GM19328 (cell line): ENCODE data around the gene BEST4.
"Not testable (repeated sequence)": the region's sequence is repeated elsewhere in the genome, so short reads cannot be mapped to it uniquely, and the experiment has no call there.

Experiments
- ATAC-seq: cut with Tn5 transposase; IDR thresholded peaks from one replicate; pipeline ENCODE4 v1.9.1; 2021; ENCODE audit warnings: mild to moderate bottlenecking, moderate library complexity; ENCODE audit not compliant: unreplicated experiment

Gene BEST4

DNA sequence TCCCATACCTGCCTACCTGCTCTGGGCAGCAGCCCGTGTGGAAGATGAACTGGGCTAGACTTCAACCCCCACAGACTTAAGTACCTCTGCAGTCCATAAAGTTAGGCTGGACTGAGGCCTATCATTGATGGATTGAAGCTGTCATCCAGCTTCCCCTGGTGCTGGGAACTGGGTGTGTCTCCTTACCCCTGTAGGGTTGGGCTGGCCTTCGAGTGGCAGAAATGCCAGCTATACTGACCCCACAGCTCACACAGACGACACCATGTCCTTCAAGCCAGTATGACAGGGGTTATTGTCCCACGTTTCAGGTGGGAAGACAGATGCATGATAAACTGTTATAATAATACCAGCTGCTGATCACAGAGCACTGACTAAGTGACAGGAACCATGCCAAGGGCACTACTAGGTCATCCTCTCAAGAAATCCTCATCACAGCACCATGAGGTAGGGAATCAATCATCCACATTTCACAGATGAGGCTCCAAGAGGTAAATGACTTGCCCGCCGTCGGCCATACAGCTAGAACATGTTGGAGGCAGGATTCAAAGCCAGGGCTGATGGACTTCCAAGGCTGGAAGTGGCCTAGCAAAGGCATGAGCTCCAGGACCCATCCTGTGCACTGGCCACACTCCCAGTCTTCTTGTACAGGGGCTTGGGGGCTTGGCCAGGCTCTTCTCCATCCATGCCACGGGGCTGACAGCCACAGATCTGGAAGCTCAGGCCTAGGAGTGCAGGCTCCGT, at the start of gene BEST4:
BEST4 (minus strand) TSS at position 51 of the 741 bp plus-strand sequence. CDS start 465 bp downstream, outside the sequence.
- no peak for ATAC-seq

DNA sequence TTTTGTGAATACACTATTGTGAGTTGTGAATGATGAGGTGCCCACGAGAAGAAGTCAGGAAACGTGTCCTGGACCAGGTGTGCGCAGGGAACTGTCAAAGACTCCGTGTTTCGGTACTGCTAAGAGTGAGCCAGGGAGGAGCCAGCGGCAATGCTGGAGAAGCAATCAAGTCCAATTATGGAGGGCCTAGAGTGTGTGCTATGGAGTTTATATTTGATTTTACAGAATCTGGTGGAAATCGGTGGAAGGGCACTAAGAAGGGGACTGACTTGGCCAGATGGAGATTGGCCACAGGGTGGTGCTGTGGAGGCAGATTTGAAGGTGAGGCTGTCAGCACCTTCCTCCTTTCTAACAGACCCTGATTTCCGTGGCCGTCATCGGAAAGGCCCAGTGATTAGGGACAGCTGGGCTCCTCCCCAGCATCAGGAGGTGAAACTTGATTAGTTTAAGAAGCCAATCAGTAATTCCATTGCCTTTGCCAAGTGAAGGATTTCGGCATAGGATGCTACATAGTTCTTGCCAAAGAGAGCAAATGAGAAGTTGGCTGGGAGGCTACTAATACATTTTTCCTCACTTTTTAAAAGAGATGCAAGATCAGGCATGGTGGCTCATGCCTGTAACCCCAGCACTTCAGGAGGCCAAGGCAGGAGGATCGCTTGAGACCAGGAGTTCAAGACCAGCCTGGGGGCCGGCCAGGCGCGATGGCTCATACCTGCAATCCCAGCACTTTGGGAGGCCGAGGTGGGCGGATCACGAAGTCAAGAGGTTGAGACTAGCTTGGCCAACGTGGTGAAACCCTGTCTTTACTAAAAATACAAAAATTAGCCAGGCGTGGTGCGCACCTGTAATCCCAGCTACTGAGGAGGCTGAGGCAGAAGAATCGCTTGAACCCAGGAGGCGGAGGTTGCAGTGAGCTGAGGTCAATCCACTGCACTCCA, 48.0 kb upstream of the BEST4 start:
- ATAC-seq, result peak; percentile 57

DNA sequence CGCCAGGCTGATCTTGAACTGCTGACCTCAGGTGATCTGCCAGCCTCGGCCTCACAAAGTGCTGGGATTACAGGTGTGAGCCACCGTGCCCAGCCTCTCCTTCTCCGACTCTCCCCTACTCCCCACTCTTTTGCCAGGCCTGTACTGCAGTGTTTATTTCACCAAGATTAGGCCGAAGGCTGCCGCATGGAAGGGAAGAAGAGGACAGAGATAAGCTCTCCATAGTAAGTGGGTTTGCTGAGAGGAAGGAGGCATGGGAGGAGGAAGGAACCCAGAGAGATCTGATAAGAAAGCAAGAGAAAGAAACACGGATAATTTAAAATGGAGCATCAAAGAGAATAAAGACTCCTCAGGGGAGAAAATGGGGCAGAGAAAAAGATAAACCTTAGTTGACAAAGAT, 46.4 kb upstream of the BEST4 start:
- no peak for ATAC-seq

DNA sequence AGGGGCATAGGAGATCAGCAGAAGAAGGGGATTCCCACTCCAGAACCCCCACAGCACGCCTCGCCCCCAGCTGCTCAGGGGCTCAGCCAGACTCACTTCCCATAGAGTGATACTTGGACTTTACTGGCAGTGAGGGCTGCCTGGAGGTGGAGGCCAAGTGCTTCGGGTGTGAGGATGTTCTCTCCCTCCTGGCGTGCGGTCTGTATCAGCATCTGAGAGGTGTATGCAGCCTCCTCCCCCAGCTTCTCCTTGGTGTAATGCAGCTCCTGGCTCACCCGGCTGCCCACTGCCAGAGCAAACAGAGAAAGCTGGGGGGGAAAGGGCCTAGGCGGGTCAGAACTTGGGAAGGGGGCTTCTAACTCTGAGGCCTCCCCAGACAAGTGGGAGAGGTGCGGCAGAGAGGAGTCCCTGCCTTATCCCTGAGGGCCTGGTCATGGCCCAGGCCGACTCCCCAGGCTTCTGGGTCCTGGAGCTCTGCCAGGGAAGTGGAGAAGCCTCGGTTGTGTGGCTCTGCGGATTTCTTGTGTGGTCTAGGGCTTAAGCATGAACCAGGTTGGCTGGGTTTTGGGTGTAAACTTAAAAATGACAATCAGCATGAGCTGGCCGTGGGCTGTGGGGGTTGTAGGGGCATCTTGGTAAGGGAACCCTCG, 44.2 kb upstream of the BEST4 start:
- ATAC-seq, result no peak

DNA sequence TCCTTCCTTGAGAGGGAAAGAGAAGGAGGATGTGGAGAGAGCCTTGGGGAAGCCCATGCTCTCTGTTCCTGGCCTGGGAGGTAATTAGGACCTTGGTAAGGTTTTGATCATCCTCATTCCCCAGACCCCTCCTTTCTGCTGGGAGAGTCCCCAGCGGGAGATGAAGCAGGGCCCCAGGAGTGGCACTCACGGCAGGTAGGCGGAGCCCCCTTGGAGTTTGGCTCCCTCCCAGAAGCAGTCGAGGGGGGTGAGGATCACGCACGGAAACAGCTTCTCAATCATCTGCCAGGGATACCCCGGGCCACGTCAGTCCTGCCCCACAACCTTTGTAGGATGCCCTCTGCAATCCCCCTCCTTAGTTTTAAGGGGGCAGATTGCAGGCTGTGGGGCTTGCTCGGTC, 43.5 kb upstream of the BEST4 start:
- no peak for ATAC-seq

DNA sequence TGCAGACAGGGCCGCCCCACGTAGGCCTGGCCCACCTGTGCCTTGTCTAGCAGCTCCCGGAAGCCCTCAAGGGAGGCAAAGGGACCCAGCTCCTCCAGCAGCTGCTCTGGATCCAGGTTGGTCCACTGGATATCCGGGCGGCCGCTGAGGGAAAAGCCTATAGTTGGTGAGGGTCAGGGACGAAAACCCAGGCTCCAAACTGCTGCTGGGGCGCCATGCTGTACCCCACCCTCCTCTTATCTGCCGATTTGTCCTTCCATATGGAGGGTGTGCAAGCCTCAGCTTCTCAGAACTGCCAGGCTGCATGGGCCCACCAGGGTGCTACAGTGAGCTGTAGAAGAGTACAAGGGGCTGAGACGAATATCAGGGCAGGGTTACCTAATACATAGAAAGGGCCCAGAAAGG, 42.9 kb upstream of the BEST4 start:
- no peak for ATAC-seq

DNA sequence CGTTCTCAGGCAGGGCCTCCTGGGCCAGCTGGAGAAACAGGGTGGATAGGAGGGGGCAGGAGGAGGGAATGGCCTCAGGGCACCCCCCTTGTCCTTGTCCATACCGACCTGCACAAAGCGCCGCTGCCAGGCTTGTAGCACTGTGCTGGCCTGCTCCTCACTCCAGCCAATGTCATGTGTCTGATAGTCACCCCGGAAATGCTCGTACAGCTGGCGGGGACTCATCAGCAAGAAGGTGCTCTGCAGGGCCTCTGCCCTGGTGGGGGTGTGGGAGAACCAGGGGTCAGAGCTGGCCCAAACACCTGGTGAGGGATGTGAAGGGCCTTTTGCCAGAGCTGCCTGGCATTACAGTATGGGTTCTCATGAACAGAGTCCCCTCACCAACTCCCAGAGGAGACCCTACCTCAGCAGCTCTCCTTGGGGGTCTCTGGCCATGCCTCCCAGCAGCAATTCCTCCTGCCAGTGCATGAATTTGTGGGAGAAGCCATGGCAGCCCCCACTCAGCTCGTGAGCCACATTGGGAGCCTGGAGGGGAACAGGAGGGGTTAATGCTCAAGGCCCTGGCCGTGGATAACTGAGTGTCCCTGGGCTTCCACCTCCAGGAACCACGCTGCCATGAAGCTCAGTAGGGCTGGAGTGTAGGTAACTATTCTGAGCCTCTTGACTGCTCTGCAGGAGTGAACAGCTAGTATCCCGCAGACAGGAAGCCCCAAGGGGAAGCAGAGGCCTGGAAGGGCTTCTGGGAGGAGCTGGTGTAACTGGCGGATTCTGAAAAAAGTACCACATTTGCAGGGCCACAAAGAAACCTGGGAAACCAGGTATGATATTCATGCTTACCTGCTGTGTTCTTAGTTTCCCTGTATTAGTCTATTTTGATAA, 41.8 kb upstream of the BEST4 start:
- no peak for ATAC-seq

DNA sequence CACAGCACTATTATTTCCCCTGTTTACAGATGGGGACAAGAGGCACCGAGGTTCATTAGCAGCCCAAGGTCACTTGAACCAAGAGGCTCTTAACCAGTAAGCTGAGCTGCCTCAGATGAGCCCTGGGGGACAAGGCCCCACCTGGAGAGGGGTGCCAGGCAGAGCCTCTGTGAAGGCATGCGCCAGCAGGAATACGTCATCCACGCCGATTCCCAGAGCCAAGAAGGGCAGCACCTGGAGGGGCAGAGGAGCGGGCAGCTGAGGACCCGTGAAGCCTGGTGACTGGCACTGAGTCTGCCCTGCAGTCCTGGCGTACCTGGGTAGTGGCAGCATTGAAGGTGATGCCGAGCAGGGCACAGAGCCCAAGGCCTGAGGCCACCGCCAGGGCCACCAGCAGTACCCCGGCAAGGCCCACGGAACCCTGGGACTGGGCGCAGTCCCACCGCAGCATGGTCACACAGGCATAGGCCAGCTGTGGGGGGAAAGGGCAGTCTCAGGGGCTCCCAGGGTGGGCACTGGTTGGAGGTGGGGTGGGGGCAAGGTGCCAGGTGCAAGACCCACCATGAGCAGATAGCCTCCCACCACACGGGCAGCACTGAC, 41.0 kb upstream of the BEST4 start:
- ATAC-seq, result no peak

DNA sequence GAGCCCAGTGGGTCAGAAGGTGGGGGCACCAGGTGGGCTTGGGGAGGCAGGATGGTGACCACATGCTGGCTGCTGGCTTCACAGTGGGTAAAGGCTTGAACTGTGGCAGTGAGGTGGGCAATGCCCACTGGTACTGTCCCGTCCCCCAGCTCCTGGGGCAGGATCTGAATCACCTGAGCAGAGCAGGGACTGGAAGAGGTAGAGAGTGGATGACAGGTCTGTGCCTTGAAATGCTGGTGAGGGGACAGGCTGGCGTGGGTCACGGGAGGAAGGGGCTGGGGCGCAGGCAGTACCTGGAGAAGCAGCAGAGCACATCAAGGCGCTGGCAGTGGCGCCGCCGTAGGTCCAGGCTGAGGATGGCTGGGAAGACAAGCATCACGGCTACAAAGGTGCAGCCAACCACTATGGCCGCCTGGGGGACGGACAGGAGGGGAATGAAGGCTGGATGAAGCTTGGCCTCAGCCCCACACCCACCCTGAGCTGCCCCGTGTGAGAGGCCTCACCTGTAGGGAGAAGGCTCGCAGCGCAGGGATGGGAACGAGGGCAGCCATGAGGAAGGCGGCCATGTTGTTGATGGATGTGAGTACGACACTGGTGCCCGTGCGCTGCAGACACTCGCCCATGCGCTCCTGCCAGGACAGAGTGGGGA, 40.2 kb upstream of the BEST4 start:
- ATAC-seq, result no peak

DNA sequence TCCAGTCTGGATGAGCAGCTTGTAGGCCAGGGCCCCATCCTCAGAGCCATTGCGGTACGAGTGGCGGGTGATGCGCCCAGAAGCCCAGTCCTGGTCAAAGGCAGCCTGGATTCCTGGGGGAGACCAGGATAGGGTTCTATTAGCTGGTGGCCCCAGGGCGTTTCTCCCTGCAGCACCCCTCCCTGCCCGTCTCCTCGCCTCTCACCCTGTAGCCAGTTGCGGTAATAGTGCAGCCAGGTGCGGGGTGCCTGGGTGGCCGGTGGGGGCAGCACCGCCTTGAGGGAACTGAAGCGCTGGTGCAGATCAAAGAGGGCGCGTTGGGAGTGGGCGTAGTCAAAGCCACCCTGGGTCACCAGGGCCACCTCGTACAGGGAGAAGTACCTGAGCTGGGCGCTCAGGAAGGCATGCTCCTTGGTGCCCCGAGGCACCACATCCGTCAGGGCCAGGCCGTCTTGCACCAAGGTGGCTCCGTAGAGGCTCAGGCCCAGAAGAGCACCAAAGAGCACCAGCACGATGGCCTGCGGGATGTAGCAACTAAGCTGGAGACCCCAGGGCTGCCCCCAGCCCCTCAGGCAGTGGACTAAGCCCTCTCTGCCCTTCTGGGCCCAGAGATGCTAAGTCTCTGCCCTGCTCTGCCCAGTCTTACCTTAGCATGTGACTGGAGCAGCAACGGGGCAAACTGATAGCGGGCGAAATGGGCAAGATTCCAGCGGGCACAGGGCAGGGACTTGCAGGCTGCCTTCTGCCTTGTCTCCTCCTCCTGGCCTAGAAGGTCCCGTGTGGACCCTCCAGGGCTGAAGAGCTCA, 39.4 kb upstream of the BEST4 start:
- ATAC-seq, result no peak

DNA sequence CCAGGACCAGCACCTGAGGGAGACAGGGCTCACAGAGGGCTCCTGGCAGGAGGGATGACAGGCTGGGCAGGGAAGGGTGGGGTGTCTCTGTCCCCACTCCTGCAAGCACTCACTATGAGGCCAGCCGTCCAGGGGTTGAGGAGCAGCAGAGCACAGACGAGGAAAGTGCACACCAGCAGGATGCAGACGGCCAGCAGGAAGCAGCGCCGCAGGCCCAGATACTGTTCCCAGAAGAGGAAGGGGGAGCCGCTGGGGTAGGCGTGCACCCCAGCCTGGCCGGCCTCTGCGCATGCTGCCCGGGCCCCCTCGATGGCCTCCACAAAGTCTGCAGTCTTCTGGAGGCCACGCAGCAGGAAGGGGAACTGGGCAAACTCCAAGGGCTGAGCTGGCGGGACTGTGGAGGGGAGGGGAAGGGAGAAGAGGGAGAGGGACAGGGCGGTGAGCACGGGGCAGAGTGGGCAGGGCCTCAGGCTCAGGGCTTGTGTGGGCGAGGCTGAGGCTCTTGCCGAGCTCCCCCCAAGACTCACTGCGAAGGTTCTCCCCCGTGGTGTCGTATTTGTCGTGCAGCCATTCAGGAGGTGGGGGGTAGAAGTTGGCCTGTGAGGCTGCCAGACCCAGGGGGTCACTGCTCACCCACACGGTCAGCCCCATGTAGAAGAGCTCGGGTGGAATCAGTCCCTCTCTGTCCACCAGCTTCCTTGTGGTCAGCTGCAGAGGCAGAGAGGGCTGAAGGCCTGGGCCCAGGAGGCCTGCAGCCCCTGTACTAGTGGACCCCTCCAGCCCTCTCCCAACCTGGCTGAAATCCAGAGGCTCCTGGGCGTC, 38.6 kb upstream of the BEST4 start:
- ATAC-seq, result no peak

DNA sequence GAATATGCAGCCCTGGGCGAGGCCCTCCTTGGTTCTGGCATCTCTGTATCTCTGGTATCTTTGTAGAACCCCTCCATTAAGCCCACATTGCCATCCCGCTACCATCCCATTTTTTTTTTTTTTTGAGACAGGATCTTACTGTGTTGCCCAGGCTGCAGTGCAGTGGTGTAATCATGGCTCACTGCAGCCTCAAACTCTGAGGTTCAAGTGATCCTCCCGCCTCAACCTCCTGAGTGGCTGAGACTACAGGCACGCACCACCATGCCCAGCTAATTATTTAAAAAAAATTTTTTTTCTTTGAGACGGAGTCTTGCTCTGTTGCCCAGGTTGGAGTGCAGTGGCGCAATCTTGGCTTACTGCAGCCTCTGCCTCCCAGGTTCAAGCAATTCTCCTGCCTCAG, 36.4 kb upstream of the BEST4 start:
- not testable (repeated sequence) for ATAC-seq

DNA sequence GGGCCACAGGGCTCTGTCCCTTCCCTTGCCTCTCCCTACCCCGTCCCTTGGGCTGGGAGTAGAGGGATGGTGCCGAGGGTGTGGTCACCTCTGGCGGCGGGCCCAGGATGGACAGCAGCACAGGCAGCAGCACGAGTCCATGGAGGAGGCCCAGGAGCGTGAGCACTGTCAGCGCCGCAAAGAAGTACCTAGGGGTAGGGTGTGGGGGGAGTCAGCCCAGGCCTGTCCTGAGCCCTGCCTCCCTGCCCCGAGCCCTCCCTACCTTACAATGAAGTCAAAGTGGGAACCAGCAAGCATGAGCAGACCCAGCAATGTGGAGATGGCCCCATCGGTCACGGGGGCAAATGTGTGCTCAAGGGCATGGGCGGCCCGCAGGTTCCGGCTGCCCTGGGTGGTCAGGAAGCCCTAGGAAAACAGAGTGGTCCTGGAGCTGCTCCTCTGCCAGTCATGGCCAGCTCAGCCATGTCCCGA, 35.0 kb upstream of the BEST4 start:
- no peak for ATAC-seq

DNA sequence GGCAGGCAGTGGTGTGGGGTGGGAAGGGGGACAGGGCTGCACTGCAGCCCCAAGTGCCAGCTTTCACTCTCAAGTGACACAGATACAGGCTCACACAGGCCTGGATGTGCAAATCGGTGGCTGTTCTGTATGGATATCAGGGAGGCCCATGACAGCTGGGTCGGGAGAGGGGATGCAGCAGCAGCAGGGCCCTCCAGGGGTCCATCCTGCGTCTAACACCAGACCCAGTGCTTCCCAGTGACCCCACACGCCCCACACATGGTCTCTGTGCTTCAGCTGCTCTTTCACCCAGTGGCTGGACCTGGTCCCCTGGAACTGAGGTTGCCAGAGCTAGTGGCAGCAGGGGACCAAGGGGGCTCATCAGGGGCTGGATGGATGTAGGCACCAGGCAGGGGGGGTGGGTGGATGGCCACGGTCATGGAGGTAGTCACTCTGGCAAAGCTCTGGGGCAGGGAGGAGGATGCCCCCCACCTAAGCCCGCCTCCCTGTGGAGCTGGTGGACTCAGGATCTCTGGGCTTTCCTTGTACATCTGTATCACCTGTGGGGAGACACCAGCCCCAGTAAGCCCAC, 34.2 kb upstream of the BEST4 start:
- no peak for ATAC-seq

DNA sequence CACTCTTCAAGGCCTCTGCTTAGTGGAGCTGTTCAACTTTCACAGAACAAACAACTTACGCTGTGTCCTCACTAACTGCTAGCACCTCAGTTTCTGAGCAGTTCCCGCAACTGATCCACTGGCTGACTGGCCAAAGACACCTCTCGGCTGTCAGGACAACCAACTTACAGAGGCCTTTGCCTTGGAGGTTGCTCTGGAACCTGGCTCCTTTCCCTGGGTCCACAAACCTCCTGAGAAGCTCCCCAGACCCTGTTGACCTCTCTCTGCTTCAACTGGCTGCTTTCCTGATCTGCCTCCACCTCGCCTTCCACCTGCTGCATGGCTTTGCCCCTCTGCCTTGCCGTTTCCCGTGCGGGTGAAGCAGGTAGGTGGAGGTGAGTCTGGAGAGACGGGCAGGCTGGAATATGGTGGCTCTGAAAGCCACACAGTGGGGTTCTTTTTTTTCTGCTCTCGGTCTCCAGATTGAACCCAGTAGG, 33.3 kb upstream of the BEST4 start:
- ATAC-seq, result no peak

DNA sequence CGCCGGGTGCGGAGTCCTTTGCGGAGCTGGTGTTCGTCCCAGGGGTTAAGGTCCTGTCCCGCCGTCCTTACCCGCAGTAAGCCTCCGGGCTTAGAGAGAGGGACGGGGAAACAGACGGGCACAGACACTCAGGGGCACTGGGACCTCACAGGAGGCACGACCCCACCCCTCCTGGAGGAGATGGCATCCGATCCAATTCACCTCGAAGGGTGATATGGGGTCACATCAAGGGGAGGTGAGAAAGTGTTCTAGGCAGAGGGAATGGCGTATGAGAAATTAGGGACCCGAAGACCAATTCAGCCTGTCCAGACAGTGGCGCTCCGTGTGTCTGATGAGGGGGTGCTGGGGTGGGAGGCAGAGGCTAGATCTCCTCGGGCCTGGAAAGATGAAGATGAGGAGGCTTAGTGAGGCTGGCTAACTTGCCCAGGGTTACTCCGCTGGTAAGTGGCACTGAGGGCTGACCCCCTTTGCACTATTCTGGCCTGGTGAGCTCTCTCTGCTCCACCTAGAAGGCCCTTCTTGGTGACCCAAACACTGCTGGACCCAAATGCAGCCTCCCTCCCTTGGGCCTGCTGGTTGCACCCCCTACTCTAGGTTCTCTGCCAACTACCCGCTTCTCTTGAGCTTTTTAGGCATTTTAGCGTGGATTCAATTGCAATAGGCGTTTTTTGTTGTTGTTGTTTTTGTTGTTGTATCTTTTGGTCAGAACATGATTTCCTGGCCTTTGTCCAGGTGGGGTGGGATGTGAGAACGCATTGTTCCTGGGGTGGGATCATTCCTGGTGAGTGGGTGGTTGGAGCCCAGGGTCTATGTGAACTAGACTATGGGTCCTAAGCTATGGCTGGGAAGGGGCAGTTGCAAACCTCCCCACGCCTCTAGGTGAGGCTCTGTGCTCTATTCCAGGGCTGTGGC, 32.6 kb upstream of the BEST4 start:
- ATAC-seq, result no peak
